ENCODE measurements around the gene HDGFL1.

GRCh38 chr6:22557007-22557406 is 12.4 kb upstream of the HDGFL1 start:
- TF ChIP-seq CTCF (IDR thresholded peaks at IDR 0.05) = no peak
- TF ChIP-seq POLR2AphosphoS5 (IDR thresholded peaks at IDR 0.05; ENCODE audit: insufficient read depth in 1 of 2, low read depth in 1 of 2) = no peak

All from vagina (tissue), 2 donors.